WI38 (cell line): ENCODE data around the gene LHFPL4.
"Not testable (repeated sequence)": the region's sequence is repeated elsewhere in the genome, so short reads cannot be mapped to it uniquely, and the experiment has no call there.

Experiments used
- H3K4me3 ChIP-seq: 2 replicates; pipeline ENCODE4 v1.5.1; 2011; ENCODE audit warnings: low read depth, mild to moderate bottlenecking, control low read depth, low read length
- CTCF ChIP-seq: IDR thresholded peaks from 2 replicates; pipeline ENCODE4 v1.5.1; 2012; ENCODE audit warnings: low read depth, mild to moderate bottlenecking, control low read depth, low read length

Gene LHFPL4

GRCh38 chr3:9553021-9553947 lies at the start of gene LHFPL4:
Gene LHFPL4 (minus strand): TSS chr3:9553822. CDS start chr3:9552679, 1,143 bp downstream.
- TF ChIP-seq CTCF: no peak
- no peak within 1 kb of the TSS for H3K4me3 ChIP-seq

DNA sequence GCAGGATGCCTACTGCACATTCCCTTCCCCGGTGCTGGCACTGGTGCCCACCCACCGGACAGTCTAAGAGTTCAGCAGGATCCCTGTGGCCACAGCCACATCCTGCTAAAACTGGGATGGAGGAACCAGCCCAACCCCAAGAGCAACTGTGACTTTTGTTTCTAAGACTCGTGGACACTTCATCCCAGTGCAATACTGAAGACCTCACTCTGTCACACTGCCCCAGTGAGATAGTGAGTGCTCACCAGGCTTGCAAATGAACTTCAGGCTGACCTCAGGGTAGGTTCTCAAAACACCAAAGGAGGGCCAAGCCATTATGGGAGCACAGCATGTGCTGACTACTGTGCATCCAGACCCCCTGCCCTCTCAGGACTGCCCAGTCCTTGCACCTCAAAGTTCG lies 49.0 kb upstream of the LHFPL4 start:
- H3K4me3 ChIP-seq: no peak overlapping the region
- TF ChIP-seq CTCF: no peak

- not testable (repeated sequence) for H3K4me3 ChIP-seq
Observed at GRCh38 chr3:9601006-9601581, 47.5 kb upstream of the LHFPL4 start.

GRCh38 chr3:9600597-9600996 lies 47.0 kb upstream of the LHFPL4 start:
- H3K4me3 ChIP-seq: no peak overlapping the region
- TF ChIP-seq CTCF: no peak

DNA sequence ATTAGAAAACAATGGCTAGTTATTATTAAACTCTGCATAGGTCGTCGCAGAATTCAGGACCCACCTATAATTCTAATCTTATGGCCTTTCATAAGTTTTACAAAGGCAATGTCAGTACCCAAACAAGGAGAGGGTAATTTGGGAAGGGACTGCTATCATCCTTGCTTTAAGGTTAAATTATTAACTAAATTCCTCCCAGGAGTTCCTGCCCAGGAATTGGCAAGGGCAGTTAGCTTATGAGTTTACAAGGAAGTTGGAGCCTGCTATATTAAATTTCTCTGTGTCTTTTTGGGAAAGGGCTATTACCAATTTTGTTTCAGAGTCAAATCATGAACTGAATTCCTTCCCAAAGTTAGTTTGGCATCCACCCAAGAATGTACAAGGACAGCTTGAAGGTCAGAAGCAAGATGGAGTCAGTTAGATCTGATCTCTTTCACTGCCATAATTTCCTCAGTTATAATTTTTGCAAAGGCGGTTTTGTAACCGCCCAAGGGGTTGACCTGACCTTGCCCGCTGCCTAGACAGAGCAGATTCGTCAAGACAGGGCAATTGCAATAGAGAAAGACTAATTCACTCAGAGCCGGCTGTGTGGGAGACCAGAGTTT lies 45.3 kb upstream of the LHFPL4 start:
- H3K4me3 ChIP-seq: no peak overlapping the region
- TF ChIP-seq CTCF: no peak

DNA sequence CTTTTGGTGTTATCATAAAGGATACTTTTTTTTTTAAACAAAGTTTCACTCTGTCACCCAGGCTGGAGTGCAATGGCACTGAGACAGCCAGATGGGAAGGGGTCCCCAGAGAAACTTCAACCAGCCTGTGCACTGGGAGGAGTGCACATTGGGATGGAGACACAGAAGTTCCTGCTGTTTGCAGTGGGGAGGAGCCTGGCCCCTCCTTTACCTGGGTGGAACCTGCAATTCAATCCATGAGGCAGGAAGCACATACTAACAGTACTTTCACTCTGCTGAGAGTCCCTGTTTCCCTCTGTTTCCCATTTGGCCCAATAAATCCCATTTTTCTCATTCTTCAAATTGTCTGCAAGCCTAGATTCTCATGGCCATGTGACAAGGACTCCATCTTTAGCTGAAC lies 42.3 kb upstream of the LHFPL4 start:
- H3K4me3 ChIP-seq: no peak overlapping the region
- no peak for TF ChIP-seq CTCF

DNA sequence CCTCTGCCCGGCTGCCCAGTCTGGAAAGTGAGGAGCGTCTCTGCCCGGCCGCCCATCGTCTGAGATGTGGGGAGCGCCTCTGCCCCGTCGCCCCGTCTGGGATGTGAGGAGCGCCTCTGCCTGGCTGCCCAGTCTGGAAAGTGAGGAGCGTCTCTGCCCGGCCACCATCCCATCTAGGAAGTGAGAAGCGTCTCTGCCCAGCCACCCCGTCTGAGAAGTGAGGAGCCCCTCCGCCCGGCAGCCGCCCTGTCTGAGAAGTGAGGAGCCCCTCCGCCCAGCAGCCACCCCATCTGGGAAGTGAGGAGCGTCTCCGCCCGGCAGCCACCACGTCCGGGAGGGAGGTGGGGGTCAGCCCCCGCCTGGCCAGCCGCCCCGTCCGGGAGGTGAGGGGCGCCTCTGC lies 38.2 kb upstream of the LHFPL4 start:
- H3K4me3 ChIP-seq: not testable (repeated sequence)

DNA sequence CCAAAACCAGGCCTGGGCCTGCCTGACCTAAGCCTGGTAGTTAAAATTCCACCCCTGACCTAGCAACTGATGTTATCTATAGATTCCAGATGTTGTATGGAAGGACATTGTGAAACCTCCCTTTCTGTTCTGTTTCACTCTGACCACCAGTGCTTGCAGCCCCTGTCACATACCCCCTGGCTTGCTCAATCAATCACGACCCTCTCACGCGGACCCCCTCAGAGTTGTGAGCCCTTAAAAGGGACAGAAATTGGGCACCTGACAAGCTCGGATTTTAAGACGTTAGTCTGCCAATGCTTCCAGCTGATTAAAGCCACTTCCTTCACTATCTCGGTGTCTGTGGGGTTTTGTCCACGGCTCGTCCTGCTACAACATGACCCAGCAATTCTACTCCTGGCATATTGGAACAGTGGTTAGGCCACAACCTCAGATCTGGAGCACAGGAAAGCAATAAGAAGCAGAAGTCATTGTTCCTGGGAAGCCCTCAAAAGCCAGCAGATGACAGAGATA lies 36.7 kb upstream of the LHFPL4 start:
- TF ChIP-seq CTCF: no peak
- no peak overlapping the region for H3K4me3 ChIP-seq
